ENCODE results near the gene CYP21A2. TPM values are rescaled to one million over a fixed set of nuclear protein-coding genes. Genes with fewer than 3 reads are reported as not detected.
A peak's percentile ranks its signal among the peaks of the same experiment; 100 is the strongest.
"Not testable (repeated sequence)": the region's sequence is repeated elsewhere in the genome, so short reads cannot be mapped to it uniquely, and the experiment has no call there.

CYP21A2 gene
- total RNA-seq, 1 donor from 2014 or later, result 0.38 TPM

DNA sequence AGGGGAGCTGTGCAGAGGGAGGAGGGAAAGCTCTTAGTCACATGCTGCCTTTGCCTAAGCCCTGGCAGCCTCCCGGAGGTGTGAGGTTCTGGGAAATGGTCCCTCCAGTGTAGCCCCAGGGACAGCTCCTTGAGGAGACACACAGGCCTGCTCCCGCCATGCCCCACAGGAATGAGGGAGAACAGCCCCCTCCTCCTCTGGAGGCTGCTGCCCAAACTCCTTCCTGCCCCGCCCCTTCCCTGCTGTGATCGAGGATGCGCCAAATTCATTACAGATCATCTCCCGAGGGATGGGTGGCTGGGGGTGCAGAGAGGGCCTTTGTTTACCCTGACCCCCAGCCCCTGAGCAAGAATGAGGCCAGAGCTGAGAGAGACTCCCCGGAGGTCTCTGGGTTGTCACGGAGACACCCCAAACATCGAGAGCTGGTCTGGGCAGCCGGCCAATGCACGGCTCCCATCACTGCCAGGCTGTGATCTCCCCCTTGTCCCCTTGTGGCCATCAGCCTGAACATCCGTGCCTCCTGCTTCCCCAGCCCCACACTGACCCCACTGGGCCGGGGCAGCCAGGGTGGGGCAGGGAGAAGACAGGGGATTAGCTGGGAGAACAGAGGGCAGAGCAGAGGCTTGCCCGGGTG lies 8.4 kb downstream of the CYP21A2 start:
- Mint-ChIP-seq H3K27ac (no peak overlapping the region), H3K27me3 (peaks cover 9% of the 10 kb centered on the region), H3K9me3 (ENCODE audit: low read depth) (no peaks in the 10 kb centered on the region), H3K4me1 (ENCODE audit: low read depth) (no peaks in the 10 kb centered on the region), H3K4me3 (ENCODE audit: low read depth) (no peak overlapping the region), H3K36me3 (ENCODE audit: insufficient read depth) (no peaks in the 10 kb centered on the region)
- TF ChIP-seq, protein P1, sequence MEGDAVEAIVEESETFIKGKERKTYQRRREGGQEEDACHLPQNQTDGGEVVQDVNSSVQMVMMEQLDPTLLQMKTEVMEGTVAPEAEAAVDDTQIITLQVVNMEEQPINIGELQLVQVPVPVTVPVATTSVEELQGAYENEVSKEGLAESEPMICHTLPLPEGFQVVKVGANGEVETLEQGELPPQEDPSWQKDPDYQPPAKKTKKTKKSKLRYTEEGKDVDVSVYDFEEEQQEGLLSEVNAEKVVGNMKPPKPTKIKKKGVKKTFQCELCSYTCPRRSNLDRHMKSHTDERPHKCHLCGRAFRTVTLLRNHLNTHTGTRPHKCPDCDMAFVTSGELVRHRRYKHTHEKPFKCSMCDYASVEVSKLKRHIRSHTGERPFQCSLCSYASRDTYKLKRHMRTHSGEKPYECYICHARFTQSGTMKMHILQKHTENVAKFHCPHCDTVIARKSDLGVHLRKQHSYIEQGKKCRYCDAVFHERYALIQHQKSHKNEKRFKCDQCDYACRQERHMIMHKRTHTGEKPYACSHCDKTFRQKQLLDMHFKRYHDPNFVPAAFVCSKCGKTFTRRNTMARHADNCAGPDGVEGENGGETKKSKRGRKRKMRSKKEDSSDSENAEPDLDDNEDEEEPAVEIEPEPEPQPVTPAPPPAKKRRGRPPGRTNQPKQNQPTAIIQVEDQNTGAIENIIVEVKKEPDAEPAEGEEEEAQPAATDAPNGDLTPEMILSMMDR (IDR thresholded peaks at IDR 0.05; ENCODE audit: unreplicated experiment), result no peak
- no peak for DNase-seq (ENCODE audit: low spot score, unreplicated experiment)

DNA sequence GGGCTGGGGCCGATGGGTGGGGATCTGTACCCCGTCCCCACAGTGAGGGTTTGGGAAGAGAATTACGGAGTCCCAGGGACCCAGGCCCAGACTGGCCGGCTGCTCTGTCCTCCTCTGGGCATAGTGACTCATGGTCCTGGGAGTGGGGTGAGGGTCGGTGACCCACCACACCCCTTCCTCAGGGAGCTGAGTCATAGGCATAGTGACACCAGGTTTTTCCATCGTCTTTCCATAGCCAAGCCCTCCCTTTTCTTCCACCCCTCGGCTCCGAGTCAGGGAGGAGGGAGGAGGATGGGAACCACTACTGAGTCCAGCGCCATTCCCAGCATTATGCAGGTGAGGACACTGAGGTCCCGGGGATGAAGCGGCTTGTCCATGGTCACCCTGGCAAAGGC lies 8.9 kb downstream of the CYP21A2 start:
- no peaks in the 10 kb centered on the region for H3K9me3 Mint-ChIP-seq (ENCODE audit: low read depth)
- no peaks in the 10 kb centered on the region for H3K4me1 Mint-ChIP-seq (ENCODE audit: low read depth)
- H3K36me3 Mint-ChIP-seq (ENCODE audit: insufficient read depth), result no peaks in the 10 kb centered on the region
- TF ChIP-seq, protein P1 (IDR thresholded peaks at IDR 0.05; ENCODE audit: unreplicated experiment), result no peak
- H3K4me3 Mint-ChIP-seq (ENCODE audit: low read depth), result no peak overlapping the region
- H3K27me3 Mint-ChIP-seq, result peaks cover 12% of the 10 kb centered on the region
- DNase-seq (ENCODE audit: low spot score, unreplicated experiment), result no peak
- no peak overlapping the region for H3K27ac Mint-ChIP-seq

DNA sequence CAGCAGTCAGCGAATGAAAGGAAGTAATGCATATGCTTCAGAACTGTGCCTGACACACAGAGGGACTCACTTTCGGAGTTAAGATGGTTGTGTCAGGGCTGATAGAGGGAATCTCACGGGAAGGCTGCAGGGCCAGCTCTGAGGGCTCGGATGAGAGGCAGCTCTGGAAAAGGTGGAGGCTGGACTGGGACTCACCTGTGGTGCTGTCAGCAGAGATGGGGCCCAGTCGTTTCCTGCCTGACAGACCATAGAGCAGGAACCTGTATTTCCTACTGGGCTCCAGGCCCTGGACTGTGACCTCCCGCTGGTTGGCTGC lies 9.3 kb downstream of the CYP21A2 start:
- Mint-ChIP-seq H3K9me3 (ENCODE audit: low read depth) (no peaks in the 10 kb centered on the region), H3K4me3 (ENCODE audit: low read depth) (no peak overlapping the region), H3K4me1 (ENCODE audit: low read depth) (no peaks in the 10 kb centered on the region), H3K36me3 (ENCODE audit: insufficient read depth) (no peaks in the 10 kb centered on the region), H3K27ac (no peak overlapping the region), H3K27me3 (peaks cover 12% of the 10 kb centered on the region)
- TF ChIP-seq, protein P1 (IDR thresholded peaks at IDR 0.05; ENCODE audit: unreplicated experiment), result no peak
- no peak for DNase-seq (ENCODE audit: low spot score, unreplicated experiment)

DNA sequence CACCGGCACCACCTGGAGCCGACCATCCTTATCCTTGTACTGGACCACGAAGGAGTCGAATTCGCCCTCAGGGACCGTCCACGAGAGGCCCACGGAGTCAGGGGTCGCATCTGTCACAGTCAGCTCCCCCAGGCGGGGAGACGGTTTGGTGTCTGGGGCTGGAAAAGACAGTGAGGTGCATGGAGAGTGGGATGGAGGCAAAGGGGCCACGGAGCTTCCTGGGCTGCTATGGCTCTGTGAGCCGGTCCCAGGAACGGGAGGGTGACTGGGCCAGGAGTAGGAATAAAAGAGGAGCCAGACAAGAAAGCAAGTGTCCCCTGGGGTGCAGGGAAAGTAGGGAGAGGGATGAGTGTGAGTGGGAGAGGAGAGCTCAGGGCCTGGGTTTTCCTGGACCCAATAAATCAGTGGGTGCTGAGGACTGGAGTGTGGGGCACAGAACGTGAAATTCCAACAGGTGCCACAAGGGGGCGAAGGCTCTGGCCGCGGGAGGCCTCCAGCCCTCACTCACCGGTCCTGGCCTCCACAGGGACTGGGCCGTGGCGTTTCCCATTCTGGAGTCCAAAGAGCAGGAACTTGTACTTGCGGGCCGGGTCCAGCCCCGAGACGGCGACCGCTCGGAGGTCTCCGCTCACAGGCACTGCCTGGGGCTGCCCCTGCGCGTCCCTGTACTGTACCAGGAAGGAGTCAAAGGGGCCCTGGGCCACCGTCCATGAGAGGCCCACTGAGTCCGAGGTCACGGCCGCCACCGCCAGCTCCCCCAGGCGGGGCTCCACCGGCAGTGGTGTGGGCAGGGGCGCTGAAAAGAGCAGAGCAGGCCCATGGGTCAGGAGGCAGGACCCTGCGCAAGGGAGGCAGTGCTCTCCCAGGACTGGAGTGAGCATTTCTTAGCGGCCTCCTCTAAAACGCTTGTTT lies 9.9 kb downstream of the CYP21A2 start:
- Mint-ChIP-seq H3K27ac (no peak overlapping the region), H3K9me3 (ENCODE audit: low read depth) (no peaks in the 10 kb centered on the region), H3K4me3 (ENCODE audit: low read depth) (no peak overlapping the region)

DNA sequence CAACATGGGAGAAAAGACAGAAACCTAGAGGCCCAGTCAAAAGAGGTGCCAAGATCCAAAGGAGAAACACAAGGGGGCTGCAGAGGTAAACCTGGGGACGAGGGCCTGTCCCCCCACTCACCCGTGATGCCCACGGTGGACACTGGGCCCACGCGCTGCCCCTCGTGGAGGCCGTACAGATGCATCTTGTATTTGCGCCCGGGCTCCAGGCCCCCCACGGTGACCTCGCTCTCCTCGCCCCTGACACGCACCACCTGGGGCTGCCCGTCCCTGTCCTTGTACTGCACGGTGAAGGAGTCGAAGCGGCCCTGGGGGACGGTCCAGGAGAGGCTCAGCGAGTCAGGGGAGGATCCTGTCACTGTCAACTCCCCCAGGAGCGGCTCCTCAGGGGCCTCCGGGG lies 10.9 kb downstream of the CYP21A2 start:
- not testable (repeated sequence) for H3K9me3 Mint-ChIP-seq (ENCODE audit: low read depth); H3K36me3 Mint-ChIP-seq (ENCODE audit: insufficient read depth); DNase-seq (ENCODE audit: low spot score, unreplicated experiment); H3K4me1 Mint-ChIP-seq (ENCODE audit: low read depth); H3K27ac Mint-ChIP-seq; H3K4me3 Mint-ChIP-seq (ENCODE audit: low read depth)
- H3K27me3 Mint-ChIP-seq, result peaks cover 12% of the 10 kb centered on the region

More for the DNA sequence above, 9.9 kb downstream of the CYP21A2 start:
- Mint-ChIP-seq H3K27me3 (peaks cover 12% of the 10 kb centered on the region), H3K36me3 (ENCODE audit: insufficient read depth) (no peaks in the 10 kb centered on the region), H3K4me1 (ENCODE audit: low read depth) (no peaks in the 10 kb centered on the region)
- TF ChIP-seq, protein P1 (IDR thresholded peaks at IDR 0.05; ENCODE audit: unreplicated experiment), result peak; percentile 82
- peak; percentile 68 for DNase-seq (ENCODE audit: low spot score, unreplicated experiment)

DNA sequence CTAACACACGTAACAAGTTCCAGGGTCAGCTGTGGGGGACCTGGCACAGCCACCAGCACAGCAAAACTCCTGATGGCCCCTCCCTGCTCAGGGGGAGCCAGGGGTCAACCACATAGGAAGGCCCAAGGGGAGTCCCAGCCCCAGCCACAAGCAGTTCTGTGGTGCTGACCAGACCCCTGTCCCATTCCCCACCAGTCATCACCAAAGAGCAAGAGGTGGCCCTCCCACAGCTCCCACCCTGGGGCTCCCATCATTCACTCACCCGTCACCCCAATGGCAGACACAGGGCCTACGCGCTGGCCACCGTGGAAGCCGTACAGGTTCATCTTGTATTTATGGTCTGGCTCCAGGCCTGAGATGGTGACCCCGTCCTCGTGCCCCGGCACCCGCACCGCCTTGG lies 11.5 kb downstream of the CYP21A2 start:
- not testable (repeated sequence) for H3K4me1 Mint-ChIP-seq (ENCODE audit: low read depth); H3K36me3 Mint-ChIP-seq (ENCODE audit: insufficient read depth); H3K4me3 Mint-ChIP-seq (ENCODE audit: low read depth); DNase-seq (ENCODE audit: low spot score, unreplicated experiment); H3K27ac Mint-ChIP-seq; H3K9me3 Mint-ChIP-seq (ENCODE audit: low read depth)
- peaks cover 12% of the 10 kb centered on the region for H3K27me3 Mint-ChIP-seq
